GM19372 (cell line): Measurements from ENCODE around the gene CD274.
"Not testable (repeated sequence)": the region's sequence is repeated elsewhere in the genome, so short reads cannot be mapped to it uniquely, and the experiment has no call there.

Experiments
- ATAC-seq: cut with Tn5 transposase; IDR thresholded peaks from one replicate; pipeline ENCODE4 v1.9.1; 2021; ENCODE audit warnings: mild to moderate bottlenecking, low read depth, moderate library complexity; ENCODE audit not compliant: unreplicated experiment

The CD274 gene

DNA sequence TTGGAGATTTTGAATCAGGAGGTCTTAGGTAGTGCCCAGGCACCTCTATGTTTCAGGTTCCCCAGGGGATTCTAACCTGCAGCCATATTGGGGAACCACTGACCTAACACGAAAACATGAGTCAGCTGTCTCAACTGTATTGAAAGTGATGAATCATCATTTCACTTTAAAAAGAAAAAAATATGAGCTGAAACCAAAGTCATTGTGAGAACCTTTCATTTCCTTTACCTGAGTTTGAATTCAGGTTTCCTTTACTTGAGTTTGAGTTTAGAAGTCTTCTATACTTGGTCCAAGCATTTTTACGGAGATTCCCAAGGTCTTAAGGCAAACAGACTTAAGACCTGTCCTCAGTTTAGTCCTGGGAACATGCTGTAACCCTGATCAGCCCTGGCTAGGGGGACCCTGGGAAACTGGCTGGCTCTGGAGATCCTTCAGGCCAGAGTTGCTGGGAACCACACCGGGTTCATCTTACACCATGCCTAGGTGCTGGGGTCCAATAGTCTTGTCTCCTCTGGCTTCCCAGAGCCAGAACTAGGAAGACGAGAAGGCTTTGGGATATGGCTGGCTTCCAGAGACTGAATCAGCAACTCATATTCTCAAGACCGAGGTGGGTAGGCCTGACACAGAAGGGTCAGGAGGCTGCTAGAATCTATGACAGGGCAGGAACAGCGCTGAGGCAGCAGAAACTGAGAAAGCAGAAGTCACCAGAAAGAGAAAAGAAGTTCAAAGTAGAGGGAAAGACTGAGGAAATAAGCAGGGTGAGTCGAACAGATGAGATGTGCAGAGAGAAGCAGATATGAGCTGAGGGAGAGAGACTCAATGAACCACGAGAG is 43.6 kb downstream of the CD274 start:
- ATAC-seq, result peak; percentile 80

DNA sequence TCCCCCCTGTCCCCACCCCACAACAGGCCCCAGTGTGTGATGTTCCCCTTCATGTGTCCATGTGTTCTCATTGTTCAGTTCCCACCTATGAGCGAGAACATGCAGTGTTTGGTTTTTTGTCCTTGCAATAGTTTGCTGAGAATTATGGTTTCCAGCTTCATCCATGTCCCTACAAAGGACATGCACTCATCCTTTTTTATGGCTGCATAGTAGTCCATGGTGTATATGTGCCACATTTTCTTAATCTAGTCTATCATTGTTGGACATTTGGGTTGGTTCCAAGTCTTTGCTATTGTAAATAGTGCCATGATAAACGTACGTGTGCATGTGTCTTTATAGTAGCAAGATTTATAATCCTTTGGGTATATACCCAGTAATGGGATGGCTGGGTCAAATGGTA is 44.4 kb downstream of the CD274 start:
- not testable (repeated sequence) for ATAC-seq

DNA sequence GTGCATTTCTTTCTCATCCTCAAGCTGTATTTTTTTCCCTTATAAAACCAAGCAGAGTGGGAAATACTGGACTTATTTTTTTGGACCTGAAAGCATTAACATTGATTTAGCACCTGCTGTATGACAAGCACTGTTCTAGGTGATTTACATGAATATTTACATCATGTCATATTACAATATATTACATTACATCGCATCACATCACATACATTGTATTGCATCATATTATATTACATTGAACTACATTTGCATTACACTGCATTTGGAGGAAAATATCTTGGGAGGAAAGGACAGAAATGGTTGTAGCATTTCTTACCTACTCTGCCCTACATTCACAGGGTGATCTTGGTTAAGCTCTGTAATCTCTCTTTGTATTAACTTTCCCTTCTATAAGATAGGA is 48.8 kb downstream of the CD274 start:
- no peak for ATAC-seq

DNA sequence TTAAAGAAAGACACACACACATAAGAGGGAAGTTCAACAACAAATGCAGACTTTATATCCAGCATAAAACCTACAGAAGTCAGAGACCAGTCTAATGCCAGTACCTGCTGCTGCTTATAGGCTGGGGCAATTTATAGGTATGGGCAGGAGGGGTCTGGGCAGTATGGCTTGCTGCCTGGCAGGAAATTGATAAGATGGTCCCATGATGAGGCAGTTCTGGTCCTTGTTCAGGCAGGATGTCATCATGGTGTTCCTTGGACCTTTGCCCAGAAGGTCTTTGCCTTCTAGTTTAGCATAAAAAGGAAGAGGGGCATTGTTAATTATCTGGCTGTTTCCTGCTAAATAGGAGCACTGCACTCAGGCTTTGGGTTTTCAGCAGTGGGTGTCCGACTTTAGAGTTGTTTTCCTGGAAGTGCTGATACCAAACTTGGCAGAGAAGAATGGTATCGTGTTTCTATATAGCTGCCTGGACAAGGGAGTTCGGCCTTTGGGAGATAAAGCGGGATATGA is 49.6 kb downstream of the CD274 start:
- no peak for ATAC-seq

DNA sequence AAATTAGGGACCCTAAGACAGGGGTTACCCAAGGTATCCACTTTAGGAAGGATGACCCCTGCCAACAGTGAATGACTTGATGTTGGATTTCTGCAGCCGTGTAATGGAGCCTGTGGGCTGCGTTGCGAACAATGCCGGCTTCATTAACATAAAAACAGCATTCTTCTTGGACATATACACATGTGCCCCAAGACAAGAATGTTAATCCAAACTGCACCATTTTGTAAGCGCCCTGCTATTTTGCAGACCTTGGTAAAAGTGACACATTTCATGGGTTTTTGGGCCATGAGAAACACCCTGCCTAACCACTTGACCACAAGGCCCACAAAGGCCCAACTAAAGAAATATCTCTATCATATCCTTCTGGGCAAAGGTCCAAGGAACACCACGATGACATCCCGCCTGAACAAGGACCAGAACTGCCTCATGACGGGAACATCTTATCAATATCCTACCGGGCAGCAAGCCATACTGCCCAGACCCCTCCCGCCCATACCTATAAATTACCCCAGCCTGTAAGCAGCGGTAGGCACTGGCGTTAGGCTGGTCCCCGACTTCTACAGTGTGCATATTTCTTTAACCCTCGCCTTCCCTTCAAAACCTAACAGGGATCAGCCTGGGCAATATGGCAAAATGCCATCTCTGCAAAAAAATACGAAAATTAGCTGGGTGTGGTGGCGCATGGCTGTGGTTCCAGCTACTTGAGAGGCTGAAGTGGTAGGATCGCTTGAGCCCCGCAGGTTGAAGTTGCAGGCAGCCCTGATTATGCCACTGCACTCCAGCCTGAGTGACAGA is 50.3 kb downstream of the CD274 start:
- no peak for ATAC-seq

DNA sequence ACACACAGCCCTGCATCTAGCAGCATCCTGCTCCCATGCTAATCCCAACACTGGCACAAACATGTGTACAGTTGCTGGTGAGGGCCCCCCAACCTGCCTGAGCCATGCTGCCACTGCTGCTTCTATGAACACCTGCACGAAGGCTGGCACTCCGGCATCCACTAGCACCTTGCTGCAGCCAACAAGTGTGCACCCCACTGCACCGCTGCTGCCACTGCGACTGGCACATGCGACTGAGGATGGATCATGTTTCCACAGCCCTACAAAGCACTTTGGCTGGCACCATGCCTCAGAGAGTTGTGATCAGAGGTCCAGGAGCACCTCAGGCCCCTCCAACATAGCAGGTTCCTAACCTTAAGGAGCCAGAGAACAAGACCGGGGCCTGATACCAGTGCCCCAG is 52.2 kb downstream of the CD274 start:
- no peak for ATAC-seq

DNA sequence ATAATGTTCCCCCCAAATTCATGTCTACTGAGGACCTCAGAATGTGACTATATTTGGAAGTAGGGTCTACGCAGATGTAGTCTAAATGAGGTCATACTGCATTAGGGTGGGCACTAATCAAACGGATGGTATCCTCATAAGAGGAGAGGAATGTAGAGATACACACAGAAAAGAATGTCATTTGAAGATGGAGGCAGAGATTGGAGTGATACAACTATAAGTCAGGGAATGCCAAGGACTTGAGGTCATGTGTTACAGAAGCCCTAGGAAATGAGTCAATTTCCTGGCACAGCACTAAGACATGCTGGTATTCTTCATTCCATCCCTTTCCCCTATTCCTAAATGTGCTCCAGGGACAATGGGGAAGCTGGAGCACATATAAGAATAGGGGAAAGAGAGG is 59.2 kb downstream of the CD274 start:
- no peak for ATAC-seq

DNA sequence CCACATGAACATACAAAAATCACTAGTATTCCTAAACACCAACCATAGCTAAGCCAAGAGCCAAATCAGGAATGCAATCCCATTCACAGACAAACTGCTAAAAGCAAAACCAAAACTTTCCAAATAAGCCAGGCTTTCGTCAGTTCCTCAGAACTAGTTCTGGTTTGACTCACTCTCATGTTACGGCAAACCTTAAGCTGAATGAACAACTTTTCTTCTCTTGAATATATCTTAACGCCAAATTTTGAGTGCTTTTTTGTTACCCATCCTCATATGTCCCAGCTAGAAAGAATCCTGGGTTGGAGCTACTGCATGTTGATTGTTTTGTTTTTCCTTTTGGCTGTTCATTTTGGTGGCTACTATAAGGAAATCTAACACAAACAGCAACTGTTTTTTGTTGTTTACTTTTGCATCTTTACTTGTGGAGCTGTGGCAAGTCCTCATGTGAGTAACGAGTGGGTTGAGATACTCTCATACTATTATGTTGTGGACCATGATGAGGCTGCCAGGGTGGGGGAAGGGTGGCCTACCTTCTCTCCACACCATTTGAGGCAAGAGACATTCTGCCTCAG is 60.1 kb downstream of the CD274 start, which contains the start of gene PDCD1LG2:
TSS of gene PDCD1LG2 (plus strand) at position 172 of the 572 bp plus-strand sequence. CDS start 12,016 bp downstream, outside the sequence.
- peak; percentile 79 for ATAC-seq

DNA sequence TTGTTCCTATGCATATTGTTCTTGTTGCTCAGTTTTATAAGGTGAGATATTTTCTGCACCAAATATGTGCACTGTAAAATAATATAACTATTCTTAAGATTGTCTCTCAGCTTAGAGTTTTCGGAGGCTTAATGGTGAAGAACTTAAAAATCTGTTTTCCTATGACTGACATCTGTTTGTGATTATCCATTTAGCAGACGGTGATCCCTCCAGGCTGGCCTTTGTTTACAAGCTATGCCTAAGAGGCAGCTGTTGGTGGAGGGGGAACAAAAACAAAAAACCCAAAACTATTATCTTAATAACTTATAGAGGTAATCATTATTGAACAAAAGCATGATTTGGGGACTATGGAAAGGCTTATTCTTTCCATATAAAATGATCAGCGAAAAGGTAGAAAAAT is 60.6 kb downstream of the CD274 start:
- no peak for ATAC-seq

DNA sequence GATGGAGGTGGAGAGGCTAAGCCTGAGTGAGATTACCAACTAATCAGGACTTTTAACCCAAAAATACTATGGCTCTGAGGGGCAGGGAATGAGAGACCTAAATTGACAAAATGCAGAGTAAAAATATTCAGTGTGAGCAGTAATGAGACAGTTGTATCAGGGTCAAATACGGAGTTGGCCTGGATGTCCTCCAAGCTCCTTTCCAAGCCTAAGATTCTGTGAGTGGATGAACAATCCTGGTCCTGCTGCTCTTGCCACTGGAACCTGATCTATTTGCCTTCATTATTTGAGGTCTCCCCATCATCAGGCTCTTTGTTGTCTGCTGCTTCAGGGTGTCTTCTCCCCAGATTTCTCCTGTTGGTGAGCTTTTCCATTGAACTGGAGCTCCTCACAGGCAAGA is 61.1 kb downstream of the CD274 start:
- no peak for ATAC-seq

DNA sequence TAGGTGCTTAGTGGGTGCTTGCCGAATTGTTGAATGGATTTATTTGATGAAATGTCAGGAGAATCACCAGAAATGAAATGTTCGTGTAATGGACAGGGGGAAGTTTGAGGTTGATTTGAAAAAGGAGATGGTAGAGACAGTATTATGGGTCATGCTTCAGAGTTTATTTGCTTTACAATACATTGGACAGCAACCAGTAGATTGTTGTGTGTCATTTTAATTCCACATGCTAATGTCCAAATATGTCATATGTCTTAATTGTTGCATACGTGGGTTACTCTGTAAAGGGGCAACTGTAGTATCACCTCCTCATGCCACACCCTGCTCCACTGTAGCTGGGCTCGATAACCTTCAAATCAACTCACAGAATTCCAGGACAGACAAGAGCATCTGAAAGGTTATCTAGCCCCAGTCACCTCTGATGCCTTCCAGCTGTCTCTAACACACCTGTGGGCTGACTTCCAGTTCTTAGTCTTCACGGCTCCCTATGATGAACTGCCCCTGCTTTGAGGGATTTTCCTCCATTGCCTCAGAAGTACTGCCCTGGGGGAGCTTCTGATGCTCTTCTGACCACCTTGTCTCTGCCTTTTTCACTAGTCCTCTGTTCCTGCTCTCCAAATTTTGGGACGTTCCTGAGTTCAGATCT is 61.7 kb downstream of the CD274 start:
- ATAC-seq, result no peak

DNA sequence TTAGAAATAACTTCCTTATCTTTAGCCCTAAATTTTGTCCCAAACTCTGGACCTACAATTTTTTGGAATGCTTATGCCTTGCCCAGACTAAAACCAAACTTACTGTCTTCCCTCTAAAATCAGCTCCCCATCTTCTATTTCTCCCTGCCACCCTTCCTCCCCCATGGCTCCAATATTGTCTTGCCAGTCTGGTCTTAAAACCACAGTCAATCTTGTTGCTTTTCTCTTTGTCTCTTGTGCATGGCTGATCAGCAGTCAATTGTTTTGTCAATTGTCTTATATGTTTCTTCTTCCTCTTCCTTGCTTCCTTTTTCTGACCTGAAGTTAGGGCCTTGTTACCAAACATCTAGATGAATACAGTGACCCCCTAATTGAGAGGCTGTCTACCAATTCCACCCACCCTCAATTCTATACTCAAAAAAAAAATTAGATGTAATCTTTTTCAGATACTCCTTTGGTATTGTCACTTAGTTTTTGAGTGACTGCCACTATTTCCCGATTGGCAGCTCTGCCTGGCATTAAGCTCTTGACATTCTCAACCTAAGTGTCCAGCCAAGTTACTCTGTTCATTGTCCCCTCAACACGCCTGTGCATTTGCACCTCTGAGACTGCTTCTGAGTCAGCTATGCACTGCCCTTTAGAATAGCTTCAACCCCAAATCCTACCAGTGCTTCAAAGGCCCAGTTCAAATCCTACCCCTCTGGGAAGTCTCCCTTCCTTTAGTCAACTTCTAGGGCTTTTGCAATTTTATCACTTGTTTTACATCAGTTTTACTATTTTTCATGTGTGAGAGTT is 62.5 kb downstream of the CD274 start:
- no peak for ATAC-seq

DNA sequence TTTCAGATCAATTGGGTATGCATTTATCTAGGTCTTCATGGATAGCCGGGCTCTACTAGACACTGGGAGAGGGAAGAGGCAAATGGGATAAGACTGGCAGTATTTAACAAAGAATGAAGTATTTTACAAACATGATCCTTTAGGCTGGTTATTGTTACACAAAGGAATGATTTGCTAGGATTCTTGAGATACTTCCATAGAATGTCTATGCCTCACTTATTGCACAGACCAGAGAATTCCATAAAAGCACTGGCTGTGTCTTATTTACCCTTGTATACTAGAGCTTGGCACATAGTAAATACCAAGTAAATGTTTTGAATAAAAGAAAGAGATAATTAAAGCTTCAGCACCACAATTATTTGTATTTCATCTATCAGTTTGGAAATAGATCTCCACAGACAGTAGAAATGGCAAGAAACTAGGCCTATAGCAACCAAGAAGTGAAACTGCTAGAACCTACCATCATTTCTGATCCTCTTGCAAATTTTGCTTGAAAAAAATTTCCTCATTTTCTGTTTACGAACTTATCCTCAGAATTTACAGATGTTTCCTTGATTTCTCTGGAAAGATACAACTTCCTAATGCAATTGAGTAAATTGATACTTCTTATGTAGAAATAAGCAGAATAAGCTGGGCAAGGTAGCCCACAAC is 63.7 kb downstream of the CD274 start:
- ATAC-seq, result no peak

DNA sequence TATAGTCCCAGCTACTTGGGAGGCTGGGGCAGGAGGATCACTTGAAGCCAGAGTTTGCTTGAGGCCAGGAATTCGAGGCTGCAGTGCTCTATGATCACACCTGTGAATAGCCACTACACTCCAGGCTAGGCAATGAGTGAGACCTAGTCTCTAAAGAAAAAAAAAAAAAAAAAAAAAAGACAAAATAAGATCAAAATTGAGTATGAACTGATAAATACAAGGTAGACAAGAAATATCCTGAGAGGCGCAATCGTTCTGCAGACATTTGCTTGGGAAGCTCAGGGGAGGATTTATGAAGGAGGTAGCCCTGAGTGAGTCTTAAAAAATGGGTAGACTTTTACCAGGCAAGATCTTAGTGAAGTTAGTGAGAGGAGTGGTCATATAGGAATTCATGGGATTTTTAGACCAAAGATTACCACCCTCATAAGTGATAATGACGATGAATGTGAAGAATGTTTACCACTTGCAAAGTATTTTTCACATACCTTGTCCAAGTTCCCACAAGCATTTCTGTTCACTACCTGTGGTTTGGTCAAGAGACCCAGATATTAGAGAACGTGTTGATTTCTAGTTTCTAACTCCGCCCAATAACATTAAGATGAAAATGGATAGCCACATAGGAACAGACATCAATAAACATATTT is 64.4 kb downstream of the CD274 start:
- no peak for ATAC-seq

DNA sequence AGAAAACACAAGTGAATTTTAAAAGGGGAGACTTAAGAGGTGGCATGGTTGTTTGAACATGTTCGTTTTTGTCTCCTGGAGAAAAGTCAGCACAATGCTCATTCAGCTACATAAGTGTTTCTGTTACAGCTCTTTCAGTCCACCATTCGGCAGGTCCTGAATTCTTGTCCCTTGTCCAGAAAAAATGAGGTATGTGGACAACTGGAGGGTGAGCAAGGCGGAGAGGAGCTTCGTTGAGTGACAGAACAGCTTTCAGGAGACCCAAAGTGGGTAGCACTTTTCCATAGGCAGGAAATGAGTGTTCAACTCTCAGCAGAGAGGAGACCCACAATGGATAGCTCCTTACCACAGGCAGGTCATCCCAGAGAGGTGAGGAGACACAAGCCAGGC is 64.9 kb downstream of the CD274 start:
- no peak for ATAC-seq

DNA sequence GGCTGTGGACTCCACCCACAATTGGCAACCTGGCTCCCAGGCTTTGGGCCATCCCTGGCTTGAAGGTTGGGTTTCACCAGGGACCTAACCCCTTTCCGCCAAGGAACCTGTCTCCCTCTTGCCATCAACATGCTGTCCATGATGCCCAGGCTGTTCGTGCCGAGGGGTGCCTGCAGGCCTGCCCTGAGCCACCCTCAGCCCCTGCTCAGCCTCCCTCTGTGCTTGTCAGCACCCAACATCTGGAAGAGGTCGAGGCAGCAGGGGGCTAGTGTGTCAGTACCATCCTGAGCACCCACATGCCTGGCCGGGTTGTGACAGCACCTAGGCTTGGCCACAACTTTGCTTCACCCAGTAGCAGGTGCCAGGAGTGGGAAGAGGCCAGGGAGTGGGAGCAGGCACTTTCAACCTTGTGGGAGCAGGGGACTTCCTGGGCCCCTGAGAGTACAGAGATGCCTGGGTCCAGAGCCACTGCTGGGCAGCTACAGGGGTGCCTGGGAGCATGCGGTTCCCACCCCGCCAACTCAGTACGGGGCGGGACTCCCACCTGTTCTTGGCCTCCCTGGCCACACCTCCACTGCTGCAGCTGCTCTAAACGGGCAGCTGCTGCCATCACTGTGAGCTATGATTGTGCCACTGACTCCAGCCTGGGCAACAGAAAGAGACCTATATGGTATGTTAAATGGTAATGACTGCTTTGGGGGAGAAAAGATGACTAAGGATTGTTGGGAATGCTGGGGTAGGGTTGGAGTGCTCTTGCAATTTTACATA is 66.3 kb downstream of the CD274 start:
- ATAC-seq, result no peak

DNA sequence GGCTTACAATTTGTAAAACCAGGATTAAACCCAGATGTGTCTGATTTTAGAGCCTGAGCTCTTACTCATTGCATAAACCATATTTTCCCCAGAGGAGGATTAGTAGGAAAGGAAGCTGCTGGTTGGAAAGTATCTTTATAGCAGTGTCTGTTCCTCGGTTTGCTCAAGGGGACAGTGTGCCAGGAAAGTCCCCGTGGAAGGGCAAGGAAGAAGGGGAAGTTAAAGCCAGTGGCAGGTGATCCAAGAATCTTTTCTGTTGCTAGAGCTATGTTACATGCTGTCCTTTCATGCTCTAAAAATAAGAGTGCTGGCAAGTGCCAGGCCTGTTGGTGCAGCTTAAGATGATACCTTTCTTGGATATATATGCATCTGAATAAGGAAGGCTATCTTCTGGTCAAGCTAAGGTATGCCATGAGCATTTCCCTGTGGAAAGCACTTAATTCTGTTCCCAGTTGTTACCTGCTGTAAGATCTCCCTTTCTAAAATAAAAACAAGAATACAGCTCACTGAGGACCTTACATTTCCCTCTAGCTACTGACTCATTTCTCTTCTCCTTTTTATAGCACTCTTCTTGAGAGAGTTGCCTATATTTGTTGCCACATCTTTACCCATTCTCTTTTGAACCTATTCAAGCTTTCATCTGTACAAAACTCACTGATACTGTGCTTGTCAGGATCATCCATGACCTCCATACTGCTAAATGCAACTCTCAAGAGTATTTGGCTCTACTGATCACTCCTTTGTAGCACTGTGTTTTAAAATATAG is 68.0 kb downstream of the CD274 start:
- peak; percentile 72 for ATAC-seq
